Trophoblast cell (in vitro differentiated cells and primary cell): ENCODE measurements around the gene TRIM7.

Experiments
- DNase-seq, 2 donors: peaks; one replicate each; pipeline ENCODE4 v3.0.0-alpha.2; 2016
- H2AFZ ChIP-seq: 2 replicates; pipeline ENCODE4 v1.6.1; 2013; ENCODE audit warnings: low read length, moderate library complexity, mild to moderate bottlenecking; ENCODE audit not compliant: insufficient read depth, poor library complexity
- H2AK5ac ChIP-seq: 2 replicates; pipeline ENCODE4 v1.6.1; 2013; ENCODE audit warnings: mild to moderate bottlenecking, low read length
- H2BK120ac ChIP-seq: 2 replicates; pipeline ENCODE4 v1.6.1; 2013; ENCODE audit warnings: low read length, mild to moderate bottlenecking, moderate library complexity; ENCODE audit not compliant: insufficient read depth, poor library complexity
- H2BK12ac ChIP-seq: 2 replicates; pipeline ENCODE4 v1.6.1; 2013; ENCODE audit warnings: mild to moderate bottlenecking, low read length, moderate library complexity
- H2BK5ac ChIP-seq: 2 replicates; pipeline ENCODE4 v1.6.1; 2013; ENCODE audit warnings: low read length, low read depth, moderate library complexity, mild to moderate bottlenecking; ENCODE audit not compliant: poor library complexity
- H3K14ac ChIP-seq: 2 replicates; pipeline ENCODE4 v1.6.1; 2013; ENCODE audit warnings: mild to moderate bottlenecking, low read length
- H3K18ac ChIP-seq: 2 replicates; pipeline ENCODE4 v1.6.1; 2013; ENCODE audit warnings: mild to moderate bottlenecking, low read length
- H3K23ac ChIP-seq: 2 replicates; pipeline ENCODE4 v1.6.1; 2013; ENCODE audit warnings: low read length
- H3K27ac ChIP-seq: 2 replicates; pipeline ENCODE4 v1.5.1; 2013; ENCODE audit warnings: low read depth, mild to moderate bottlenecking, inconsistent platforms, low read length, moderate library complexity
- H3K27me3 ChIP-seq: 2 replicates; pipeline ENCODE4 v1.6.1; 2013; ENCODE audit warnings: inconsistent platforms, mild to moderate bottlenecking, low read length, moderate library complexity; ENCODE audit not compliant: insufficient read depth
- H3K36me3 ChIP-seq, 2 experiments: 1 replicate in 1 of 2; 2 replicates in 1 of 2; pipeline ENCODE4 v1.6.1; 2013; ENCODE audit warnings: low read length in 2 of 2, mild to moderate bottlenecking in 2 of 2, moderate library complexity in 1 of 2; ENCODE audit not compliant: insufficient read depth in 2 of 2, control insufficient read depth in 1 of 2
- H3K4ac ChIP-seq: 2 replicates; pipeline ENCODE4 v1.6.1; 2013; ENCODE audit warnings: low read depth, mild to moderate bottlenecking, low read length, moderate library complexity
- H3K4me1 ChIP-seq, 2 experiments: 1 replicate in 1 of 2; 2 replicates in 1 of 2; pipeline ENCODE4 v1.6.1; 2013; ENCODE audit warnings: low read length in 2 of 2, mild to moderate bottlenecking in 2 of 2, moderate library complexity in 1 of 2; ENCODE audit not compliant: insufficient read depth in 2 of 2, control insufficient read depth in 1 of 2
- H3K4me2 ChIP-seq: 2 replicates; pipeline ENCODE4 v1.6.1; 2013; ENCODE audit warnings: inconsistent platforms, mild to moderate bottlenecking, low read length, moderate library complexity
- H3K4me3 ChIP-seq: 2 replicates; pipeline ENCODE4 v1.5.1; 2013; ENCODE audit warnings: mild to moderate bottlenecking, low read depth, low read length, inconsistent platforms
- H3K79me1 ChIP-seq: one replicate; pipeline ENCODE4 v1.6.1; 2013; ENCODE audit warnings: low read length
- H3K79me2 ChIP-seq: 2 replicates; pipeline ENCODE4 v1.6.1; 2013; ENCODE audit warnings: low read length, mild to moderate bottlenecking; ENCODE audit not compliant: control insufficient read depth, insufficient read depth, poor library complexity
- H3K9ac ChIP-seq: 2 replicates; pipeline ENCODE4 v1.6.1; 2013; ENCODE audit warnings: mild to moderate bottlenecking, low read length
- H3K9me3 ChIP-seq: 2 replicates; pipeline ENCODE4 v1.6.1; 2013; ENCODE audit warnings: low read depth, mild to moderate bottlenecking, control low read depth, inconsistent platforms, low read length; ENCODE audit not compliant: insufficient read depth
- H4K12ac ChIP-seq: 2 replicates; pipeline ENCODE4 v1.6.1; 2013; ENCODE audit warnings: low read depth, mild to moderate bottlenecking, low read length, moderate library complexity
- H4K8ac ChIP-seq: 2 replicates; pipeline ENCODE4 v1.6.1; 2013; ENCODE audit warnings: low read depth, mild to moderate bottlenecking, low read length, moderate library complexity
- H4K91ac ChIP-seq: one replicate; pipeline ENCODE4 v1.6.1; 2013; ENCODE audit warnings: low read depth, mild to moderate bottlenecking, low read length, moderate library complexity
- WGBS: extraction: QIAGEN DNeasy Blood & Tissue Kit; methylation state at CpG from one replicate; pipeline ENCODE4 v1.1.7; 2013; ENCODE audit warnings: missing lambda C conversion rate; ENCODE audit not compliant: insufficient read length, insufficient coverage; ENCODE audit errors: extremely low coverage; 5-methylcytosine and 5-hydroxymethylcytosine counted together

TRIM7 gene

GRCh38 chr5:181241393-181241975 is 36.5 kb upstream of the TRIM7 start:
- Histone ChIP-seq H3K4me3 (no peak overlapping the region), H3K14ac (no peak overlapping the region), H4K12ac (no peak overlapping the region), H2AK5ac (no peak overlapping the region), H3K4ac (peak overlapping the region; percentile 95), H3K79me1 (peaks cover 19% of the 10 kb centered on the region), H3K27ac (no peak overlapping the region), H4K8ac (no peak overlapping the region), H3K23ac (no peak overlapping the region), H3K4me2 (peak overlapping the region; percentile 93), H3K9me3 (peaks cover 1% of the 10 kb centered on the region), H3K4me1 (peaks cover 7 to 16% of the 10 kb centered on the region in 2 experiments), H4K91ac (no peak overlapping the region), H2BK12ac (no peak overlapping the region), H3K18ac (no peak overlapping the region), H3K79me2 (peaks cover 28% of the 10 kb centered on the region), H3K9ac (peak overlapping the region; percentile 39), H3K36me3 (peaks cover 55 to 59% of the 10 kb centered on the region in 2 experiments), H2AFZ (no peak overlapping the region), H2BK120ac (no peak overlapping the region), H2BK5ac (no peak overlapping the region), H3K27me3 (no peaks in the 10 kb centered on the region)
- no CpG with 5 or more reads among the region's 6 CpGs for WGBS
- DNase-seq: peak in 1 of 2 donors; percentile 29

DNA sequence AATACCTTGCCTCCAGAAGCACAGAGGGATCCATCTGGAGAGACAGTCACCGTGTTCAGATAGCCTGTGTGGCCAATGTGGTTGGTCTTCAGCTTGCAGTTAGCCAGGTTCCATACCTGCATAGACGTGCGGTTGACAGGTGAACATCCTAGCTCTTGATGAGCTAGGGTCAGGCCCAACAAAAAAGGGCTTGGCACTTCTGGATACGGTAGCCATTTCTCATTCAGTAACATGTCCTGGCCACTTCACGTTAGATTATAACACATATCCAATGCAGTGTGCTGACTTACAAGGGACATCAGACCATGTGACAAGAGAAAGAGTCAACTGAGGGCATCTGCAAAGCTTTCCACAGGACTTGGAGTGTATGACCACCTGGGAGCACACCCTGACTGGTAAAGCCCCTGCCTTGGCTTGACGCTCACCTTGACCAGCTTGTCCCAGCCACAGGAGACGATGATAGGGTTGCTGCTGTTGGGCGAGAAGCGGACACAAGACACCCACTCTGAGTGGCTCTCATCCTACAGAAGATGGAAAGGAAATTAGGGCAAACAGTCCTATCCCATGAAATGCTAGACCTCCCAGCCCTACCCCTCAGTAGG is 34.2 kb upstream of the TRIM7 start:
- no peak overlapping the region for H3K23ac ChIP-seq
- no peak overlapping the region for H3K9ac ChIP-seq
- peaks cover 22% of the 10 kb centered on the region for H3K79me2 ChIP-seq
- H2BK120ac ChIP-seq: no peak overlapping the region
- no peak for DNase-seq
- H4K91ac ChIP-seq: no peak overlapping the region
- H3K18ac ChIP-seq: no peak overlapping the region
- H3K14ac ChIP-seq: no peak overlapping the region
- no peak overlapping the region for H4K8ac ChIP-seq
- H2AFZ ChIP-seq: no peak overlapping the region
- H3K9me3 ChIP-seq: peaks cover 1% of the 10 kb centered on the region
- H3K4me1 ChIP-seq: peaks cover 4 to 8% of the 10 kb centered on the region in 2 experiments
- H3K4me2 ChIP-seq: no peak overlapping the region
- no peak overlapping the region for H2BK12ac ChIP-seq
- H2BK5ac ChIP-seq: no peak overlapping the region
- H3K36me3 ChIP-seq: peaks cover 66 to 77% of the 10 kb centered on the region in 2 experiments
- H3K4ac ChIP-seq: peak overlapping the region; percentile 6
- H3K4me3 ChIP-seq: no peak overlapping the region
- H2AK5ac ChIP-seq: no peak overlapping the region
- no peak overlapping the region for H3K27ac ChIP-seq
- H4K12ac ChIP-seq: no peak overlapping the region
- no CpG with 5 or more reads among the region's 9 CpGs for WGBS
- H3K27me3 ChIP-seq: no peaks in the 10 kb centered on the region
- H3K79me1 ChIP-seq: peaks cover 10% of the 10 kb centered on the region

DNA sequence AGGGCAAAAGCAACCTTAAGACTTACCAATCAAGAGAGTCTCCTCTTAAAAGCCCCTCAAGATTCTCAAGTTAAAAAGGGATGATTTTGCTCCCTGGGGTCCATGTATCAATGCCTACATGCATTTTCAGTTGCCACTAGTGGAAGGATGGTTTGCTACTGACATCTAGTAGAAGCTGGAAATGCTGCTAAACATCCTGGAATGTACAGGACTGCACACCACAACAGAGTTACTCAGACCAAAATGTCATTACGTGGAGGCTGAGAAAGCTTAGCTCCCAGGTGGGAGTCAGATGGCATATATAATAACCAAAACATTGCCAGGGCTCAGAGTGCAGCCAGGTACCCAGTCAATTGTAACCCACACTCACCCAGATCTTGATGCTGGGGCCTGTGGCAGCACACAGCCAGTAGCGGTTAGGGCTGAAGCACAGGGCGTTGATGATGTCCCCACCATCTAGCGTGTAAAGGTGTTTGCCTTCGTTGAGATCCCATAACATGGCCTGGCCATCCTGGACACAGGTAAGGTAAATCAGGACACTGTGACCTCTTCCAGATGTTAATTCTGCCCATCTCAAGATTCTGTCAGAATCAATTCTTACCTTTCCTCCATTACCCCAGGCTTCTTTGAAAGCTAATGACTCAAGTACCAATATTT is 32.9 kb upstream of the TRIM7 start:
- no peak overlapping the region for H3K27ac ChIP-seq
- no peaks in the 10 kb centered on the region for H3K79me1 ChIP-seq
- H4K8ac ChIP-seq: no peak overlapping the region
- H2BK120ac ChIP-seq: no peak overlapping the region
- H2BK5ac ChIP-seq: no peak overlapping the region
- H2AFZ ChIP-seq: no peak overlapping the region
- no peak overlapping the region for H3K4me3 ChIP-seq
- no peak overlapping the region for H3K14ac ChIP-seq
- H3K18ac ChIP-seq: no peak overlapping the region
- H3K23ac ChIP-seq: no peak overlapping the region
- H3K4ac ChIP-seq: no peak overlapping the region
- no peaks in the 10 kb centered on the region for H3K27me3 ChIP-seq
- no peak overlapping the region for H4K91ac ChIP-seq
- no peak for DNase-seq
- peaks cover 4 to 8% of the 10 kb centered on the region in 2 experiments for H3K4me1 ChIP-seq
- no peaks in the 10 kb centered on the region for H3K9me3 ChIP-seq
- no peak overlapping the region for H2AK5ac ChIP-seq
- H2BK12ac ChIP-seq: no peak overlapping the region
- no peak overlapping the region for H3K4me2 ChIP-seq
- H3K36me3 ChIP-seq: peaks cover 73 to 88% of the 10 kb centered on the region in 2 experiments
- no CpG with 5 or more reads among the region's 5 CpGs for WGBS
- no peak overlapping the region for H3K9ac ChIP-seq
- H4K12ac ChIP-seq: no peak overlapping the region
- peaks cover 14% of the 10 kb centered on the region for H3K79me2 ChIP-seq

DNA sequence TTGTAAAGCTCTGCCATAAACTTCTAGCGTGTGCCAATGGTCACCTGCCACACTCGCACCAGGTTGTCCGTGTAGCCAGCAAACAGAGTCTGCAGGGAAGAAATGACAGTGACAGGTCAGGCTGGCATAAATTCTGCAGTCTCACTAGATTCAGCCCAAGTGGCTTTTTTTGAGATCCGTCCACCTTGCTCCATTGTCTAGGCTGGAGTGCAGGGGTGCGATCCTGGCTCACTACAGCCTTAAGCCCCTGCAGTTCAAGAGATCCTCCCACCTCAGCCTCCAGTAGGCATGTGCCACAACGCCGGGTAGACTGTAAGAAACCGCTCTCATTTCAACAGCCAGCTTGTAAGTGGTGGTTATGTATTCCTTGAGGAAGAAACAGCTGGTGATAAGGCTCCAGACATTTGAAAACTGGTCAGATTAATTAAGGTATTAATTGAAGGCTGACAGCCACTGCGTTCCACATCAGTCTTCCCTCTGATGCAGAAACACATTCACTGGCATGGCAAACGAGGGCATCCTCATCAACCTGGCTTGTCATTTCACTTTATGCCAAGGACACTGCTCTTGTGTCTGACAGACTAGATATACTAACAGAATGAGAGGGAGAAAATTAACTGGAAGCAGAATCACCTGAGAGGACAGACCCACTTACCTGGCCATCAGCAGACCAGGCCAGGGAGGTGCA is 32.1 kb upstream of the TRIM7 start:
- no CpG with 5 or more reads among the region's 10 CpGs for WGBS
- Histone ChIP-seq H3K79me1 (no peaks in the 10 kb centered on the region), H3K18ac (no peak overlapping the region), H3K27me3 (no peaks in the 10 kb centered on the region), H3K36me3 (peaks cover 72 to 90% of the 10 kb centered on the region in 2 experiments), H2AK5ac (no peak overlapping the region), H3K9ac (no peak overlapping the region), H4K12ac (no peak overlapping the region), H3K27ac (no peak overlapping the region), H3K4me1 (peaks cover 4 to 6% of the 10 kb centered on the region in 2 experiments), H3K4ac (no peak overlapping the region), H2AFZ (no peak overlapping the region), H4K91ac (no peak overlapping the region), H3K14ac (no peak overlapping the region), H2BK12ac (no peak overlapping the region), H3K23ac (no peak overlapping the region), H3K9me3 (no peaks in the 10 kb centered on the region), H3K79me2 (peaks cover 7% of the 10 kb centered on the region), H3K4me2 (no peak overlapping the region), H4K8ac (no peak overlapping the region), H2BK5ac (no peak overlapping the region), H2BK120ac (no peak overlapping the region), H3K4me3 (no peak overlapping the region)
- DNase-seq: no peak
